ENCODE measurements around the gene RANBP17. TPM values are rescaled to one million over a fixed set of nuclear protein-coding genes. Genes with fewer than 3 reads are reported as not detected.

RANBP17 gene
- total and polyA plus RNA-seq, 2 experiments from 2014 or later: 43.8 to 53.1 TPM

GRCh38 chr5:170819824-170820223 lies 42.0 kb upstream of the RANBP17 start (continued):
- no peak for TF ChIP-seq REST (IDR thresholded peaks at IDR 0.05; ENCODE audit: unreplicated experiment)
- no peak for TF ChIP-seq NANOG (IDR thresholded peaks at IDR 0.05; ENCODE audit: borderline replicate concordance)
- no peak for TF ChIP-seq ZNF114 (CRISPR knock-in tag; IDR thresholded peaks at IDR 0.05)

DNA sequence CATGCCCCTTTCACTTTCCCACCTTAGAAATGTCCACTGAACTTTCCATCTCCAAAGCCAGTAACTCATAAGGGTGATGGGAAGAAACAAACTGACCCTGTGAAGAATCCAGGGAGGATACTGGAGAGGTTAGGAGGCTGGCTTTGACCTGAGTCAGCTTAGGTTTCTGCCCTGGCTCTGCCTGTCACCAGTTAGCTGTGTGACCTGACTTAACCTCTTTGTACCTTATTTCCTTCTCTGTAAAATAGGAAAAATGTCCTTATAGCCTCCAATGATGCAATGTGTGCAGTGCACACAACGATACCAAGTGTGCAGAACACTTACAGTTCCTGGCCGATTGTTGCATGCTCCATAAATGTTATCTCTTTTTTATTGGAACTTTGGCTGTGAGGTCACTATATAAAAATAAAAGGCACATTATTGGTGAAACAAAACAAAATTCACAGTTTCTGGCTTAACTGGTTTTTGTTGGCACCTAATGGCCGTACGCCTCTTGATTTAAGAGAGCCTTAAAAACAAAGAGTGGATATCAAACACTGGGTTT lies 40.5 kb upstream of the RANBP17 start:
- Histone ChIP-seq H3F3A (replicated peaks; ENCODE audit: low read depth) (no peaks in the 10 kb centered on the region), H3K36me3 (ENCODE audit: insufficient read depth) (peaks cover 5% of the 10 kb centered on the region), H2AFZ (no peak overlapping the region), H3K9me2 (ENCODE audit: insufficient read depth) (peaks cover 7% of the 10 kb centered on the region; the same call in 1 of the 2 replicates), H3K4me1 (ENCODE audit: insufficient read depth) (no peaks in the 10 kb centered on the region), H3K4me2 (no peak overlapping the region), H3K79me2 (replicated peaks; ENCODE audit: insufficient read depth) (no peaks in the 10 kb centered on the region), H4K20me1 (replicated peaks; ENCODE audit: insufficient read depth) (no peaks in the 10 kb centered on the region), H3K4me3 (no peak overlapping the region), H3K27ac (ENCODE audit: low read depth) (no peak overlapping the region), H3K27me3 (ENCODE audit: insufficient read depth) (no peaks in the 10 kb centered on the region)
- Mint-ChIP-seq H3K27me3 (ENCODE audit: insufficient read depth, low read depth, poor library complexity) (peaks cover 2% of the 10 kb centered on the region), H3K36me3 (ENCODE audit: low read depth) (peaks cover 14% of the 10 kb centered on the region), H3K9me3 (peaks cover 16% of the 10 kb centered on the region), H3K4me1 (no peaks in the 10 kb centered on the region), H3K27ac (no peak overlapping the region), H3K4me3 (no peak overlapping the region)
- ATAC-seq (no peak), DNase-seq (ENCODE audit: low spot score) (no peak)
- TF ChIP-seq ZNF331 (CRISPR knock-in tag; IDR thresholded peaks at IDR 0.05; ENCODE audit: low read depth): no peak
- TF ChIP-seq EZH2 (IDR thresholded peaks at IDR 0.05; ENCODE audit: low read depth, unreplicated experiment): no peak
- no peak for TF ChIP-seq POLR2AphosphoS5 (IDR thresholded peaks at IDR 0.05; ENCODE audit: low read depth)
- TF ChIP-seq CREB1 (CRISPR knock-in tag; IDR thresholded peaks at IDR 0.05; ENCODE audit: low read depth): no peak
- no peak for TF ChIP-seq REST (IDR thresholded peaks at IDR 0.05; ENCODE audit: unreplicated experiment)
- no peak for TF ChIP-seq CTCF (conservative IDR thresholded peaks at IDR 0.05; ENCODE audit: low read depth in 2 of 2)
- TF ChIP-seq ZNF114 (CRISPR knock-in tag; IDR thresholded peaks at IDR 0.05): no peak
- no peak for TF ChIP-seq STAT1 (IDR thresholded peaks at IDR 0.05; ENCODE audit: unreplicated experiment)

Data from GM23338 (cell line).